H1 (cell line): ENCODE measurements around the gene ZFAND3.

Source experiments
- BACH1 ChIP-seq: IDR thresholded peaks from 2 replicates; pipeline ENCODE4 v1.6.1; 2012; ENCODE audit warnings: low read length, improper control_type of control experiment
- BCL11A ChIP-seq, 2 experiments: IDR thresholded peaks; one replicate each; pipeline ENCODE4 v1.6.1; 2011; ENCODE audit warnings: low read depth in 2 of 2, low read length in 2 of 2, mild to moderate bottlenecking in 2 of 2
- POLR2A ChIP-seq, 2 experiments: IDR thresholded peaks; 1 replicate in 1 of 2; 2 replicates in 1 of 2; pipeline ENCODE4 v1.6.1; 2011; ENCODE audit warnings: low read depth in 2 of 2, low read length in 2 of 2, mild to moderate bottlenecking in 2 of 2; ENCODE audit errors: control extremely low read depth in 1 of 2
- SAP30 ChIP-seq: fragments of 300-600 bp; sonication (generic); IDR thresholded peaks from 2 replicates; pipeline ENCODE4 v1.7.1; 2012; ENCODE audit warnings: low read length, moderate library complexity, mild to moderate bottlenecking, inconsistent platforms; ENCODE audit not compliant: insufficient read depth, insufficient replicate concordance
- TF ChIP-seq, protein P1 (sequence below): IDR thresholded peaks from 2 replicates; pipeline ENCODE4 v1.6.1; 2011; ENCODE audit warnings: low read length, improper control_type of control experiment
- TF ChIP-seq, protein P2 (sequence below), 3 experiments: IDR thresholded peaks; 1 replicate in 2 of 3; 2 replicates in 1 of 3; pipeline versions ENCODE4 v1.5.1 to v1.6.1; 2011; ENCODE audit warnings: low read length in 3 of 3, mild to moderate bottlenecking in 3 of 3, inconsistent platforms in 2 of 3, low read depth in 1 of 3, moderate library complexity in 1 of 3; ENCODE audit not compliant: insufficient read depth in 1 of 3; ENCODE audit errors: control extremely low read depth in 1 of 3

DNA sequence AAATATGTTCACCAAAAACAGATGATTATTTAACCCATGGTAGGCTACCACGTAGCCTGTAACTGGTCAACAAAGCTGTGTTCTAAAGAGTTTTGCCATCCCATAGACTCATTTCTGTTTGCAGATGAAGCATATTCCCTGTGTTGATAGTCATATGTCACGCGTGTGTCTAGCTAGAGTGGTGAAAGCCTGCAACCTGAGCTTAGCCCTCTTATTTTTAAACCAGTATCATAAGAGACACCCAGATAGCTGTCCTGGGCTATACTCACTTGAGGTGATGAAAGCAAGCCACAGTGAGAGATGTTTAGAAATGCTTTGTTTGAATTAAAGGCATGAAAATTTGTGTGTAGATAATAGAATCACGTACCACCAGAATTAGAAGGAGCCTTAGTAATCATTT is 307.8 kb downstream of the ZFAND3 start:
- TF ChIP-seq, protein P1, sequence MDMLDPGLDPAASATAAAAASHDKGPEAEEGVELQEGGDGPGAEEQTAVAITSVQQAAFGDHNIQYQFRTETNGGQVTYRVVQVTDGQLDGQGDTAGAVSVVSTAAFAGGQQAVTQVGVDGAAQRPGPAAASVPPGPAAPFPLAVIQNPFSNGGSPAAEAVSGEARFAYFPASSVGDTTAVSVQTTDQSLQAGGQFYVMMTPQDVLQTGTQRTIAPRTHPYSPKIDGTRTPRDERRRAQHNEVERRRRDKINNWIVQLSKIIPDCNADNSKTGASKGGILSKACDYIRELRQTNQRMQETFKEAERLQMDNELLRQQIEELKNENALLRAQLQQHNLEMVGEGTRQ = no peak
- TF ChIP-seq, protein P2, sequence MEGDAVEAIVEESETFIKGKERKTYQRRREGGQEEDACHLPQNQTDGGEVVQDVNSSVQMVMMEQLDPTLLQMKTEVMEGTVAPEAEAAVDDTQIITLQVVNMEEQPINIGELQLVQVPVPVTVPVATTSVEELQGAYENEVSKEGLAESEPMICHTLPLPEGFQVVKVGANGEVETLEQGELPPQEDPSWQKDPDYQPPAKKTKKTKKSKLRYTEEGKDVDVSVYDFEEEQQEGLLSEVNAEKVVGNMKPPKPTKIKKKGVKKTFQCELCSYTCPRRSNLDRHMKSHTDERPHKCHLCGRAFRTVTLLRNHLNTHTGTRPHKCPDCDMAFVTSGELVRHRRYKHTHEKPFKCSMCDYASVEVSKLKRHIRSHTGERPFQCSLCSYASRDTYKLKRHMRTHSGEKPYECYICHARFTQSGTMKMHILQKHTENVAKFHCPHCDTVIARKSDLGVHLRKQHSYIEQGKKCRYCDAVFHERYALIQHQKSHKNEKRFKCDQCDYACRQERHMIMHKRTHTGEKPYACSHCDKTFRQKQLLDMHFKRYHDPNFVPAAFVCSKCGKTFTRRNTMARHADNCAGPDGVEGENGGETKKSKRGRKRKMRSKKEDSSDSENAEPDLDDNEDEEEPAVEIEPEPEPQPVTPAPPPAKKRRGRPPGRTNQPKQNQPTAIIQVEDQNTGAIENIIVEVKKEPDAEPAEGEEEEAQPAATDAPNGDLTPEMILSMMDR (IDR thresholded peaks at IDR 0.05; ENCODE audit: control extremely low read depth in 1 of 3, insufficient read depth in 1 of 3, low read depth in 1 of 3, low read length in 3 of 3) = no peak
- no peak for TF ChIP-seq POLR2A (IDR thresholded peaks at IDR 0.05; ENCODE audit: control extremely low read depth in 1 of 2, low read depth in 2 of 2, low read length in 2 of 2)
- TF ChIP-seq BCL11A (IDR thresholded peaks at IDR 0.05; ENCODE audit: low read depth in 2 of 2, low read length in 2 of 2) = no peak
- TF ChIP-seq BACH1 = no peak
- no peak for TF ChIP-seq SAP30
